WI38 (cell line): Measurements from ENCODE around the gene OR8U1.
"Not testable (repeated sequence)": the region's sequence is repeated elsewhere in the genome, so short reads cannot be mapped to it uniquely, and the experiment has no call there.

ENCODE experiments used
- H3K4me3 ChIP-seq: 2 replicates; pipeline ENCODE4 v1.5.1; 2011; ENCODE audit warnings: low read depth, mild to moderate bottlenecking, control low read depth, low read length
- TF ChIP-seq, protein P1 (sequence below): IDR thresholded peaks from 2 replicates; pipeline ENCODE4 v1.5.1; 2012; ENCODE audit warnings: low read depth, mild to moderate bottlenecking, control low read depth, low read length

OR8U1 gene

DNA sequence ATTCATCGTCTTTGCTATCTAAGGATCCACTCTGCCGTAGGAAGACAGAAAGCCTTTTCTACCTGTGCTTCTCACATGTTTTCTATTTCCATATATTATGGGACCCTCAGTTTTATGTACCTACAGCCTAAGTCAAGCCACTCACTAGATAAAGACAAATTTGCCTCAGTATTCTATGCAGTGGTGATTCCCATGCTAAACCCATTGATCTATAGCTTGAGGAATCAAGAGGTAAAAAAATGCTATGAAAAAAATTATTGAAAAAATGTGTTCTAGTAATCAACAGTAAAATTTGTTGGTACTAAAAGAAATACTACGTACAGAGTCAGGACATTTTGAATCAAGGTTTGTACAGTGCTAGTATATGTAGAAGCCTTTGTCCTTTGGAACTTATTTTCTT, 19.0 kb downstream of the OR8U1 start:
- H3K4me3 ChIP-seq, result no peak overlapping the region
- TF ChIP-seq, protein P1, sequence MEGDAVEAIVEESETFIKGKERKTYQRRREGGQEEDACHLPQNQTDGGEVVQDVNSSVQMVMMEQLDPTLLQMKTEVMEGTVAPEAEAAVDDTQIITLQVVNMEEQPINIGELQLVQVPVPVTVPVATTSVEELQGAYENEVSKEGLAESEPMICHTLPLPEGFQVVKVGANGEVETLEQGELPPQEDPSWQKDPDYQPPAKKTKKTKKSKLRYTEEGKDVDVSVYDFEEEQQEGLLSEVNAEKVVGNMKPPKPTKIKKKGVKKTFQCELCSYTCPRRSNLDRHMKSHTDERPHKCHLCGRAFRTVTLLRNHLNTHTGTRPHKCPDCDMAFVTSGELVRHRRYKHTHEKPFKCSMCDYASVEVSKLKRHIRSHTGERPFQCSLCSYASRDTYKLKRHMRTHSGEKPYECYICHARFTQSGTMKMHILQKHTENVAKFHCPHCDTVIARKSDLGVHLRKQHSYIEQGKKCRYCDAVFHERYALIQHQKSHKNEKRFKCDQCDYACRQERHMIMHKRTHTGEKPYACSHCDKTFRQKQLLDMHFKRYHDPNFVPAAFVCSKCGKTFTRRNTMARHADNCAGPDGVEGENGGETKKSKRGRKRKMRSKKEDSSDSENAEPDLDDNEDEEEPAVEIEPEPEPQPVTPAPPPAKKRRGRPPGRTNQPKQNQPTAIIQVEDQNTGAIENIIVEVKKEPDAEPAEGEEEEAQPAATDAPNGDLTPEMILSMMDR, result no peak

DNA sequence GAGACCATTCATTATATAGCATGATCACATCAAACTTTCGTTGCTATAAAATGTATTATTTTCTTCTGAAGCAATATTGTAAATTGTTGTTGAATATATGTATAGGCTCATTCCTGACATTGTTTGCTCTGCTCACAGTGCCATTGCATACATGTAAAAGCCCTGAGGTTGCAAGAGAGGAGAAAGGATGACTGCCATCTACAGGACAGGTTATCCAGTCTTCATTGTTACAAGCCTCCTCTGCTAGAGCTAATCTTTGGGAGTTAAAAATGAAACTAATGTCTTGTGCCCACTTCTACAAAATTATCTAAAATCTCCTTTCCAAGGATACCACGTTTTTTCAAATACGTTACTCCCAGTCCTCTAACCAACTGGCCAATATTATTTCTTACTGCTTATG, 20.6 kb downstream of the OR8U1 start:
- TF ChIP-seq, protein P1, result no peak
- H3K4me3 ChIP-seq, result no peak overlapping the region

DNA sequence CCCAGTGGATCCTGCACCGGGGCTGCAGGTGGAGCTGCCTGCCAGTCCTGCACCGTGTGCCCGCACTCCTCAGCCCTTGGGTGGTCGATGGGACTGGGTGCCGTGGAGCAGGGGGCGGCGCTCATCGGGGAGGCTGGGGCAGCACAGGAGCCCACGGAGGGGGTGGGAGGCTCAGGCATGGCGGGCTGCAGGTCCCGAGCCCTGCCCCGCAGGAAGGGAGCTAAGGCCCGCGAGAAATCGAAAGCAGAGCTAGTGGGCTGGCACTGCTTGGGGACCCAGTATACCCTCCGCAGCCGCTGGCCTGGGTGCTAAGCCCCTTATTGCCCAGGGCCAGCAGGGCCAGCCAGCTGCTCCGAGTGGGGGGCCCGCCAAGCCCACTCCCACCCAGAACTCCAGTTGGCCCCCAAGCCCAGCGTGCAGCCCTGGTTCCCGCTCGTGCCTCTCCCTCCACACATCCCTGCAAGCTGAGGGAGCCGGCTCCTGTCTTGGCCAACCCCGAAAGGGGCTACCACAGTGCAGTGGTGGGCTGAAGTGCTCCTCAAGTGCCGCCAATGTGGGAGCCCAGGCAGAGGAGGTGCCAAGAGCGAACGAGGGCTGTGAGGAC, 26.5 kb downstream of the OR8U1 start:
- not testable (repeated sequence) for H3K4me3 ChIP-seq

DNA sequence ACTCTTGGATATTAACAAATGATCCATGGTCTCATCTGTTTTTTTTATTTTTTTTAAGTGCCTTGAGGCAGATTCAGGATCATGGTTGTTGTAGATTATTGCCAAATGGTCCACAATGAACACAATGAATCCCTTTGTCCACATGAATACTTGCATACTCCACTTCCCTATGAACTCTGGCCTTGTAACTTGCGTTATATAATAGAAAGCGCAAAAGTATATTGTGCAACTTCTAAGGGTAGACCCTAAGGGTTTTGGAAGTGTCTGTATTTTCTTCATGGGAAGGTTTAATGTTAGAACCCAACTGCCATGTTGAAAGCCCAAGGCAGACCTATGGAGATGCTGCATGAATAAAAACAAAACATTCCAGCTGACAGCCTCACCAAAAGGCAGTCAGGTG, 29.0 kb downstream of the OR8U1 start:
- TF ChIP-seq, protein P1, result no peak
- H3K4me3 ChIP-seq, result no peak overlapping the region

DNA sequence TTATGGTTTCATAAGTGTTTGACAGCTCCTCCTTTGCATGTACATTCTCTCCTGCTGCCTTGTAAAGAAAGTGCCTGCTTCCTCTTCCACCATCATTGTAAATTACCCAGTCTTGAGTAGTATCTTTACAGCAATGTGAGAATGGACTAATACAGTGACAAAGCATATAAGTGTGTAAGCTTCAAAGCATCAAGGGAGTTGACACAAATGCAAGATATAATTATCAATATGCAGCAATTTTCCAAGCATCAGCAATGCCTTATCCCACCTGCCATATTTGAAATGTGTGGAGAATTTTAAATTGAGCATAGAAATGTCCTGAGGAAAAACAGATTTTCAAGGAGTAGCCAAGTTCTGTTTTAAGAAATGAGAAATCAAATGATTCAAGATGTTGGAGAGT, 35.4 kb downstream of the OR8U1 start:
- TF ChIP-seq, protein P1, result no peak
- no peak overlapping the region for H3K4me3 ChIP-seq

DNA sequence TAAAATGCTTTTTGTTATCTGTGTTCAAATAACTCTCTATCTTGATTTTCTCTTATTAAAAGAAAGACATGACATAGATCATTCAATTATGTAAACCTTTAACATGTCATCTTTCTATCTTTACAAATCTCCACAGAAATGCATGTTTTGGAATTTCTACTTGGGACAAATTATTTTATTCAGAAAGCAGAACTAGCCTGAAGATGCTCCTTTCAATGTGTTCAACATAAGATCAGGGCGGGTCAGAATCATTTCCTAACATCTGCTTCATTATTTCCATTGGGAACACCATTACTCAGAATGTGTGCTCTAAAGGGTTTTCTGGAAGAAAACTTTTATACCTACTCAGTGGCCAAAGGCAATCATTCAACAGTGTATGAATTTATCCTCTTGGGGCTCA, 37.0 kb downstream of the OR8U1 start, which contains the start of gene OR5AL1:
Gene OR5AL1 (plus strand): TSS at position 301 of the 400 bp plus-strand sequence.
- TF ChIP-seq, protein P1, result no peak
- H3K4me3 ChIP-seq, result no peak within 1 kb of the TSS
